Transverse colon (tissue), 3 donors: ENCODE results near the gene CHST1.

Experiments
- EP300 ChIP-seq: sonication (generic); formaldehyde crosslinking; IDR thresholded peaks from one replicate; pipeline ENCODE4 v1.6.1; 2017; ENCODE audit warnings: antibody characterized with exemption, low read depth
- POLR2A ChIP-seq: fragments of 450-650 bp; IDR thresholded peaks from one replicate; pipeline ENCODE4 v1.6.1; 2016; ENCODE audit warnings: antibody characterized with exemption, mild to moderate bottlenecking, moderate library complexity
- TF ChIP-seq, protein P1 (sequence below), 5 experiments: fragments of 200-600 bp in 3 of 5; fragments of 450-650 bp in 2 of 5; sonication (generic) in 3 of 5; IDR thresholded peaks; 1 replicate in 2 of 5; 2 replicates in 3 of 5; pipeline ENCODE4 v1.5.1; 2016 to 2017; ENCODE audit warnings: antibody characterized with exemption in 5 of 5, inconsistent platforms in 3 of 5, mild to moderate bottlenecking in 2 of 5, moderate library complexity in 1 of 5

DNA sequence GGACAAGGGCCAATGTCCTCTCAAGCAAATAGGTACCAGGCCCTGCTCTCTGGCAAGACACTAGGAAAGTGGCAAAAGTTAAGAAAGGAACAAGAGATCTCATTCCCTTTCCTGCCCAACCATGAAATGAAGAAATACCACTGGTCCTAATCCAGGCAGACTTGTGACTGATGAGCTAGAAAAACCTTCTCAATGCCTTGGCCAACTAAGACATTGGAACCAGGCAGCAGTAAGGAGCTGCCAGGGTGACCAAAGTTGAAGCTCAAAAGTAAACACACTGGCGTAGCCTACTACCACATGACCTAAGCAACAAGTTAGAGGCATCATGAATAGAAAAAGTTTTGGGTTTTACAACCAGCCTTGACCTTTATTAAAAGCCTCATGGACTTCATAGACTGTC is 45.1 kb upstream of the CHST1 start:
- TF ChIP-seq, protein P1, sequence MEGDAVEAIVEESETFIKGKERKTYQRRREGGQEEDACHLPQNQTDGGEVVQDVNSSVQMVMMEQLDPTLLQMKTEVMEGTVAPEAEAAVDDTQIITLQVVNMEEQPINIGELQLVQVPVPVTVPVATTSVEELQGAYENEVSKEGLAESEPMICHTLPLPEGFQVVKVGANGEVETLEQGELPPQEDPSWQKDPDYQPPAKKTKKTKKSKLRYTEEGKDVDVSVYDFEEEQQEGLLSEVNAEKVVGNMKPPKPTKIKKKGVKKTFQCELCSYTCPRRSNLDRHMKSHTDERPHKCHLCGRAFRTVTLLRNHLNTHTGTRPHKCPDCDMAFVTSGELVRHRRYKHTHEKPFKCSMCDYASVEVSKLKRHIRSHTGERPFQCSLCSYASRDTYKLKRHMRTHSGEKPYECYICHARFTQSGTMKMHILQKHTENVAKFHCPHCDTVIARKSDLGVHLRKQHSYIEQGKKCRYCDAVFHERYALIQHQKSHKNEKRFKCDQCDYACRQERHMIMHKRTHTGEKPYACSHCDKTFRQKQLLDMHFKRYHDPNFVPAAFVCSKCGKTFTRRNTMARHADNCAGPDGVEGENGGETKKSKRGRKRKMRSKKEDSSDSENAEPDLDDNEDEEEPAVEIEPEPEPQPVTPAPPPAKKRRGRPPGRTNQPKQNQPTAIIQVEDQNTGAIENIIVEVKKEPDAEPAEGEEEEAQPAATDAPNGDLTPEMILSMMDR (IDR thresholded peaks at IDR 0.05): no peak
- no peak for TF ChIP-seq EP300
- no peak for TF ChIP-seq POLR2A
